COLO829 (cell line): Measurements from ENCODE around the gene SLC15A3.

Experiments used
- DNase-seq: peaks from one replicate; pipeline ENCODE4 v3.0.0; 2012; ENCODE audit warnings: low spot score

The SLC15A3 gene

DNA sequence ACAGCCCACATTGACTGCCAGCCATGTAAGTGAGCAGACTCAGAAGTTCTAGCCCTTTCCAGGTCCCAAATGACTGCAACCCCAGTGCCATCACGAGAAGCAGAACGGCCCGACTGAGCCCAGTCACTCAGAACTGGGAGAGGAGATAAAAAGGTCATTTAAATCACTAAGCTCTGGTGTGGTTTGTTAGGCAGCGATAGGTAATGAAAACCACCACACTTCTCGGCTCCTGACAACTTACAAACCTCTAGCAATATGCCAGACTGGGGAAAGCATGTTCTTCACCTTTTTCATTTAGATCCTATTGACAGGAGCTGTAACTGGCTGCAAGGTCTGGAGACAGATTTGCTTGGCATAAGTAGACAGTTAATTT lies 6.7 kb downstream of the SLC15A3 start:
- no peak for DNase-seq

DNA sequence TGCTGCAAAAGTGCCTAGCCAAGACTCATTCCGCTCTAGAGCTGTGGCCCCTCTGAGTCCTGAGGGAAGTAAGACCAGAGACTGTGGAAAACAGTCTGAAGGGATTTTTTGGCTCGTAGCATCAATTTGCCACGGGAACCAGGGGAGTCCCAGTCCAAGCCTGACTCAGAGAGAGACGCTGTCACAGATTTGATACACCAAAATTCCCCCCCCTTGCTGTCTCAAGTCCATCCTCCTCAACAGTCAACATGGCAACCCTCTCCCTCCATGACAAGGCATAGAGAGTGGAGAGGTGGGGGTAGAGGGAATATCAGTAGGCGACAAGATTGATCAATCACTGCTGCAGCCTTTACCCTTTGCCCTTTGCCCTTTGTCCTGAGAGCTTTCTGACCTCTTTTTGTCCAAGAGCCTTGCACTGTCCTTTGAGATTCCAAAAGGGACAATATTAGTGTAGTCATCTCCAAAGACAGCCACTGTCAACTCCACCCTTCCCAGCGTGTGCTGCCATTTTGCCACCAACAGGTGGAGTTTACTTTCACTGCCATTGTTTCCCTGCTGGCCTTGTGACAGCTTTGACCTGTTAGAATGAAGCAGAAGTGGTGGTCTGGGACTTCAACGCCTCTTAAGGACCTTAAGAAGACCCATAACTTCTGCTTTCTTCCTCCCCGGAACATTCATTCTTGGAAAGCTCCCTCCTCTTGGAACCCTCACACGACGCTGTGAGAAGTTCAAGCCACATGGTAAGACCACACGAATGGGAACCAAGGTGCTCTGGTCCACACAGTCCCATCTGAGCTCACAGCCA lies 7.3 kb downstream of the SLC15A3 start:
- DNase-seq = no peak

DNA sequence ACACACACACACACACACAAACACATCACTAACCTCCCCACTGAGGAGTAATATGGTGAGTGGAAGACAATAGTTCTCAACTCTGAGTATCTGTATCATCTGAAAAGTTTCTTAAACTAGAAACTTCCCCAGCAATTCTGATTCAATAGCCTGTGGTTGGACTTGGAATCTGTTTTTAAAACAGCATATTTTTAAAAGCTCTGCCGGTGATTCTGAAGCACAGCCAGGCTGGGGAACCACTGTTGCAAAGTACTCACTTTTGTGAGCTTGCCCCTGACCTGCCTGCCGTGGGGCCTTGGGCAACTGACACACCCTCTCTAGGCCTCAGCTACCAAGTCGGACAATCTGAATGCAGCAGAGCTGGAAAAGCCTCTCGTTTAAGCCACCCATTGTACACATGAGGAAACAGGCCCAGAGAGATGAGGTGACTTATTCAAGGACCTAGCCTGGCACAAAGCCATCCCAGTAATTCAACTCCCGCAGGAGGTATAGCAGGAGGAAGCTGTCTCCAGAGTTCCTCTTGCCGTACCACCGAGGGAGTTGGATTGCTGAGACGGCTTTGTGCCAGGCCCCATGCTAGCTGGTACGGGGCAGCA lies 8.9 kb downstream of the SLC15A3 start:
- no peak for DNase-seq

DNA sequence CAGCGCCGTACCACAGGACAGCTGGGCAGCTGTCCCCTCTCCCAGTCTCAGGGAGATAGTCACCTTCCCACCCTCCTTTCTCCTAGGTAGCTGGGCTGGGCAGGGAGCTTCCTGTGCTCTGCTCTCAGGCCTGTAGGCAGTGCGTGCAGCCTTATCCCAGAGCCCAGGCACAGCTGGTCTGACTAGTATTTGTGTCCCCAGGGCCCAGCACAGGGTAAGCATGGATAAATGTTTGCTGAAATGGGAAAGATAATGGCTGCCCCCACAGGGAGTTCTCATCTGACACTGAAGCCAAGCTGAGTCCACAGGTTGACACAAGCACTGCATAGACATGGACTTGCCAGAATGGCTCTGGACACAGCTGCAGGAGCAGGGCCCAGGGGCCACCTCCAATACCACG lies 9.8 kb downstream of the SLC15A3 start:
- DNase-seq = no peak

DNA sequence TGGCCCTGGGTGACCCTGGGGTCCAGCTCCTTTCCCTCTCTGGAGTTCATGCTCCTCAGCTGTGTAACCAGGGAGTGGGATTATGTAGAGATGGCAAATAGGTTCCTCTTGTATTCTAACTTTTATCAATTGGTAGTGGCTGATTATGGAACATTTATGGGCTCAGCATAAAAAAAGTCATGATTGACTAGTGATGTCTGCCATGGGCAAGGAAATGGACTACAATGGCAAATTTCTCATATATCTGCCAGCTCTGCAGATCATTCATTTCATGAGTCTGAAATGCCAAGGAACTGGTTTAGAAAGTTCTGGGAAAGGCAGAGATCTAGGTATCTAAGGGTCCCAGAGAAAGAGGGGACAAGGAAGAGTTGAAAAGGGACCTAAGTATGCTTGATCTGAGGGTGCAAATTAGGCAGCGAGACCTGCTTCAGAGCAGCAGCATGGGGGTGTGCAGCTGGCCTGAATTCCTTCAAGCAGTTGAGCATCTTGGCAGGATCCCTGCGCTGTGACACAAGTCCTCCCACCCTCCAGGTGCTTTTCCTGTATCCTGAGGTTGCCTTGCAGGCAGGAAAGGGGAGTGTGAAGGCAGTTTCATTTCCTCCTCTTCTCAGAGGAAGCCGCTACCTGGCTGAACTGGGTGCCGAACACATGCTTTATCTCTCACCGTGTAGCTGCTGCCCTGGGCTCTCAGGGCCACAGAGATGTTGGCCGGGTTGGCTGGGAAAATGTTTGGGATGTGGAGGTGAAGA lies 10.4 kb downstream of the SLC15A3 start:
- no peak for DNase-seq

DNA sequence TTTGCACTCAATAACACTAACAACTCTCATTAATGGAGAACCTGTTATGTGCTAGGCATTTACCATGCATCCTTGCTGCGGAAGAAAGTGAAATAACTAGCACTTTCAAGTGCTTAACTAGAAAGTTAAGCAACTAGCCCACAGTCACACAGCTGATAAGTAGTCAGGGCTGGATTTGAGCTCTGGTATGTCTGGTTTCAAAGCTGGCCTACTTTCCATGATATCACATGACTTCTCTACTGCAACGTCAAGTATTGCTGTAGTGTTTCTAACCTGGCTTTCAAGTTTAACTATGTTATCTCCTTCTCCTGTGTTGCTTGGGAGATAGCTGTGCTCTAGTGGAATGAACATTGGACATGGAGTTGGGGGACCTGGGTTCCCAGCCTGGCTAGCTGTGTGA lies 12.1 kb downstream of the SLC15A3 start:
- no peak for DNase-seq

DNA sequence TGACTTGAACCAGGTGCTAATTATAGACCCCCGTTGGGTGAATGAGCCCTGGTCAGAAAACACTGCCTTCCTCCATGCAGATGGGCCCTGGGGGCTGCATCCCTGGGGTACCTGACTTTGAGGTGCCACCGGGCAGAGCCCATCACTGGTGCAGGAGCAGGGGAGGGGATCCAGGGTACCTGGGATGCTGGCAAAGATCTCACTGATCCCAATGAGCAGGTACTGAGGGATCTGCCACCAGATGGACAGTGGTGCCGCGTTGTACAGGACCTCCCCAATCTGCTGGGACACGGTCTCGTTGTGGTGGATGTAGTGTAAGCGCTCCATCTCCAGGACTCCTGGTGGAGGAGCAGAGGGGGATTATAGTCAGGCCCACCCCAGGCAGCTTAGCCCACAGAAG lies 12.7 kb downstream of the SLC15A3 start:
- no peak for DNase-seq

DNA sequence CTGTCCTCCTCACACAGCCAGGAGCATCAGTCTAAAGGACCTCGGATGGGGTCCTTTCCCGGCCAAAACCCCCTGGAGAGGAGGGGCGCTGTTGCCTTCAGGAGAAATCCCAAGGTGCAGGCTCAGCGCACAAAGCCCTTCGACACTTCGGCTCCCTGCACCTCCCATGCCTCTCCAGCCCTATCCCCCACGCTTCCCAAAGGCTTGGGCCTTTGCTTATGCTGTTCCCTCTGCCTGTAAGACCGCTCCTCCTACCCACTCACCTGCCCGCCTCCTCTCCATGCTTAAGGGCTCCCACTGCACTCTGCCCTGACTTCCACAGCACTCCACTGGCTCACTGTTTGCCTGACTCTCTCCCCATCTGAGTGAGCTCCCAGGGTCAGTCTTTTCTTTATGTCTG lies 13.5 kb downstream of the SLC15A3 start:
- DNase-seq = no peak

DNA sequence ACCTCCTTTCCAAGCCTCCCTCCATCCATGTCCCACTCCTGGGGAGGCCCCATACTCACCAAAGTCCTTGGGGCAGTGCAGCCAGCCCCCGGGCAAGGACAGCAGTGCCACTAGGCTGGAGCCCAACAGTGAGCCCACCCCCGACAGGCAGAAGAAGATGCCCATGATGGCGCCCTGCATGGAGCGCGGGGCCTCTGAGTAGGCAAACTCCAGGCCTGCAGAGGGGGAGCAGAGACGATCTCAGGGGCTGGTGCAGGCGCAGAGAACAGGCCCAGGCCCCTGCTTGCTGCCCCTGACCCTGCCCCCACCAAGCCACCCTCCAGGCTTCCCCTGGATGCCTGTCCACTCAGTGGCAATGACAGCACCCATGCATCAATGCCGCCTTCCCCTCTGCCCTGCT lies 14.2 kb downstream of the SLC15A3 start:
- DNase-seq = no peak

DNA sequence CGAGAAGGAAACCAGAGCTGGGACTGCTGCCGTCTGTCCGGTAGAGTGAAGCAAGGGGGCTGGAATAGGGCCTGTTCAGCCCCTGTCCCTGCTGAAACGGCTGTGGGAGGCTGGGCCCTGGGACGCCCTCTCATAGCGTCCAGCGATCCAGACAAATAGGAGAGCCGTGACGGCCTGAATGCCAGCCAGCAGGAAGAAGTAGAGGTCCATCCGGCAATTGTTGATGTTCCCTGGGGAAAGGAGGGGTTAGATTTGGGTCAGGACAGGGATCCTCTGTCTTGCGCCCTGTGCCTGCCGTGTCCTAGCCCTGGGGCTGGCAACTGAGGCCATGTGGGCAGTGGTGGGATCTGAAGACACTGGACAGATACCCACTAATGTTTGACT lies 14.8 kb downstream of the SLC15A3 start:
- DNase-seq = no peak

DNA sequence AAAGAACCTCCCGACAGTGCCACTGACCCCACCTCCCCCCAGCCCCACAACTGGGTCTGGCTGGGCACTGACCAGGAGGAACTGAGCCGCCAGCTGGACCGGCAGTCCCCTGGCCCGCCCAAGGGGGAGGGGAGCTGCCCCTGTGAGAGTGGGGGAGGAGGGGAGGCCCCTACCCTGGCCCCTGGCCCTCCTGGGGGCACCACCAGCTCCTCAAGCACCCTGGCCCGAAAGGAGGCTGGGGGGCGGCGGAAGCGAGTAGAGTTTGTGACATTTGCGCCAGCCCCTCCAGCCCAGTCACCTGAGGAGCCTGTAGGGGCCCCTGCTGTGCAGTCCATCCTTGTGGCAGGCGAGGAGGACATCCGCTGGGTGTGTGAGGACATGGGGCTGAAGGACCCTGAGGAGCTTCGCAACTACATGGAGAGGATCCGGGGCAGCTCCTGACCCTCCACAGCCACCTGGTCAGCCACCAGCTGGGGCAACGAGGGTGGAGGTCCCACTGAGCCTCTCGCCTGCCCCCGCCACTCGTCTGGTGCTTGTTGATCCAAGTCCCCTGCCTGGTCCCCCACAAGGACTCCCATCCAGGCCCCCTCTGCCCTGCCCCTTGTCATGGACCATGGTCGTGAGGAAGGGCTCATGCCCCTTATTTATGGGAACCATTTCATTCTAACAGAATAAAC lies 15.4 kb downstream of the SLC15A3 start:
- no peak for DNase-seq

DNA sequence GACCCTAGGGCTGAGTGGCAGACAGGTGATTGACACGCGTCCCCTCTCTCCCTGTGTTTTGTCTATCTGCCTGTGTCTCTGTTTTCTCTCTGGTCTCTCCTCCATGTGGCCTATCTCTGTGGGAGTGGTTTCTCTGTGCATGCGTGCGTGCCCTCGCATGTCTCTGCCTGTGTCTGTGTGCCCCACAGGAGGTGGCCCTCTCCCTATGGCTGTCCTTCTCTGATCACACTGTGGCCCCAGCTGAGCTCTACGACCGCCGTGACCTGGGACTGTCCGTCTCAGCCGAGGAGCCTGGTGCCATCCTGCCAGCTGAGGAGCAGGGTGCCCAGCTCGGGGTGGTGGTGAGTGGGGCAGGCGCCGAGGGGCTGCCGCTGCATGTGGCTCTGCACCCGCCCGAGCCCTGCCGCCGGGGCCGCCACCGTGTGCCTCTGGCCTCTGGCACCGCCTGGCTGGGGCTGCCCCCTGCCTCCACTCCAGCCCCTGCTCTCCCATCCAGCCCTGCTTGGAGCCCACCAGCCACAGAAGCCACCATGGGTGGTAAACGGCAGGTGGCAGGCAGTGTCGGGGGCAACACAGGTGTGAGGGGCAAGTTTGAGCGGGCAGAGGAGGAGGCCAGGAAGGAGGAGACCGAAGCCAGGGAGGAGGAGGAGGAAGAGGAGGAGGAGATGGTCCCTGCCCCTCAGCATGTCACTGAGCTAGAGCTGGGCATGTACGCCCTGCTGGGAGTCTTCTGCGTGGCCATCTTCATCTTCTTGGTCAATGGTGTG lies 16.1 kb downstream of the SLC15A3 start:
- no peak for DNase-seq

DNA sequence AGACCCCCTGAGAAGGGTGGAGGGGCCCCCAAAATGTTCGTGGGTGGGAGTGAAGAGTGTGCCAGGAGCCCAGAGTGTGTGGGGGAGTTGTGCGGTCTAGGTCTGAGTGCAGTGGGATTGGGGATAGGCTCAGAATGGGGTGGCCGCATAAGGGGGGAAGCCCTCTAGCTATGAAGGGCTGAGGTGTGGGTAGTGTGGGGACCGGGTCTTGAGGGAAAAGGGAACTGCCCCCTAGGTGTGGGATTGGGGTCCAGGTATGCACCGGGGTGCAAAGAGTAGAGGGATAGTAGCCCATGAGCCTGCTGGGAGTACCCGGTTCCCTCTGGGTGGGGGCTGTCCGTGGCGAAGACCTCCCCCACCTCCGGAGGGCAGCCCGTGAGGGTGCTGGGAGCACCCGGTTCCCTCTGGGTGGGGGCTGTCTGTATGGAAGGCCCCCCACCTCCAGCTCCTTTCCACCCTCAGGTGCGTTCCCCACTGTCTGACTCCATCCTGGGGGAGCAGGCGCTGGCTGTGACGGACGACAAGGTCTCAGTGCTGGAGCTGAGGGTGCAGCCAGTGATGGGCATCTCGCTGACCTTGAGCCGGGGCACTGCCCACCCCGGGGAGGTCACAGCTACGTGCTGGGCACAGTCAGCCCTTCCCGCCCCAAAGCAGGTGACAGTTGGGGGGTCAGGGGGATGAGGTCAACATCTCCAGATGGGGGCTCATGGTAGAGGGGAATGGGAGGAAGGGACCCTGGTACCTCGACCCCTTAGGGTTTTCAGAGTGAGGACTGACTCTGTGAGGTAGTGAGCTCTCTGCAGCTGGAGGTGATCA lies 17.0 kb downstream of the SLC15A3 start:
- no peak for DNase-seq

DNA sequence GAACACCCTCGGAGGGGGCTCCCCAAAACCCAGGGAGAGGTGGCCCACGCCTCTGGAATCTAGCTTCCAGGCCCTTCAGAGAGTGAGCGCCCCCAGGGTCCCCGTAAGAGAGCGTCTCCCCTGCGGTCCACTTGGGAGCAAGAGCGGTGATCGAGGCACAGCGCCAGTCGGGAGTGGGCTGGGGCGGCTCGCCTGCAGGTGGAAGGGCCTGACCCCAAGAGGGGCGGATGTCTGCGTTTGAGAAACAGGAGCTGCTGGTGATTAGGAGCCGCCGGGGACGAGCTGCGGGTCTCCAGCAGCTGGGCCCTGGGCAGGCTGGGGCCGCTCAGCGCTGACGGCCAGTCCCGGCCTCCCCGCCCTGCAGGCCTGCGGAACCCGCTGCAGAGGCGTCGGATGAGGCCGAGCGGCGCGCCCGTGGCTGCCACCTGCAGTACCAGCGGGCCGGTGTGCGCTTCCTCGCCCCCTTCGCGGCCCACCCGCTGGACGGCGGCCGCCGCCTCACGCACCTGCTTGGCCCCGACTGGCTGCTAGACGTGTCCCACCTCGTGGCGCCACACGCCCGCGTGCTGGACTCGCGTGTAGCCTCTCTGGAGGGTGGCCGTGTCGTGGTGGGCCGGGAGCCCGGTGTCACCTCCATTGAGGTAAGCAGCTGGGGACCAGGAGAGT lies 17.7 kb downstream of the SLC15A3 start:
- DNase-seq = no peak

DNA sequence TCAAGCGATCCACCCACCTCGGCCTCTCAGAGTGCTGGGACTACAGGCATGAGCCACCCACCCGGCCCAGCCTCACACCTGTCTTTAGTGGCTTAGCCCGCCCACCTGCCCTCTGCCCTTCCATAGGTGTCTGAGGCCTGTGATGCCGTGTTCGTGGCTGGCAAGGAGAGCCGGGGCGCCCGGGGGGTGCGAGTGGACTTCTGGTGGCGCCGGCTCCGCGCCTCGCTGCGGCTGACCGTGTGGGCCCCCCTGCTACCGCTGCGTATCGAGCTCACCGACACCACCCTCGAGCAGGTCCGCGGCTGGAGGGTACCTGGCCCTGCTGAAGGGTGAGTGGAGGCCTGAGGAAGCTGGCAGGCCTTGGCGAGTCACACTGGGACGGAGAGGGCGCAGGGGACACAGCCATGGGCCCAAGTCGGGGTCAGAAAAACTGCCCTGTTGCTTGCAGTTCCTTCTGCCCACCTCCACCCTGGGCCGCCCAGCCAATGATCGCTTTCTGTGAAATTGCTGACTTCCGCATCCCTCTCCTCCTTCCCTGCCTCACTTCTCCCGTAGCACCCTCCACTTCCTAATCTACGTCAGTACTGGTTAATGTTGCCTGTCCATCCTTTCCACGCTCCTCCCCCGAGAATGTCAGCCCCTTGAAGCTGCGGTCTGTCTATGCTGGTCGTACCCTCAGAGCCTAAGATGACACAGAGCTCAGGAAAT lies 18.4 kb downstream of the SLC15A3 start:
- no peak for DNase-seq

DNA sequence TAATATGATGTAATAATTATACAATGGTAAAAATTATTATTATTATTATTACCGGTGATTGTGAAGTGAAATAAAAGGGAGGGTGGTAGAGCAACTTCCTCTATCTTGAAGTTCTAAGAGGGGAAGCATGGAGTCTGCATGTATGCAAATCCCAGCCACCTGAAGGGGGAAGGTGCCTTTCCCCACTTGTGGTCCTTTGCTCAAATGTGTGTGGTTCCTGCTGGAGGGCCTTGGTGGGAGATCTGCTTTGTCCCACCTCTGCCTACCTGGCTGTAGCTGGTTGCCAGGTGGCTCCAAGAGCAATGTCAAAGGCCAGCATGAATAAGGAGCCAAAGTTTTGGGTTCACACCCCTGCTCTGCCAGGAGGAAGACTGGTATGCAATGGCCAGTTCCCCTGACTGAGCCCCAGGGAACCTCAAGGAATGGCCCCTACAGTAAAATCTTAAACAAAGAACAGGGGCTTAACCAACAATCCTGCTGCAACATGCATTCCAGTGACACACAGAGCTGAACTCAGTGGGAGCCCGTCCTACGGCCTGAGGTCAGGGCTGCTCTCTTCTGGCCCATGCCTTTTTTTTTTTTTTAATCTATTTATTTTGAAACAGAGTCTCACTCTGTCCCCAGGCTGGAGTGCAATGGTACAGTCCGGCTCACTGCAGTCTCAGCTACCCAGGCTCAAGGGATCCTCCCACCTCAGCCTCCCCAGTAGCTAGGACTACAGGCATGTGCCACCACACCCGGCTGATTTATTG lies 19.2 kb downstream of the SLC15A3 start:
- DNase-seq = no peak

DNA sequence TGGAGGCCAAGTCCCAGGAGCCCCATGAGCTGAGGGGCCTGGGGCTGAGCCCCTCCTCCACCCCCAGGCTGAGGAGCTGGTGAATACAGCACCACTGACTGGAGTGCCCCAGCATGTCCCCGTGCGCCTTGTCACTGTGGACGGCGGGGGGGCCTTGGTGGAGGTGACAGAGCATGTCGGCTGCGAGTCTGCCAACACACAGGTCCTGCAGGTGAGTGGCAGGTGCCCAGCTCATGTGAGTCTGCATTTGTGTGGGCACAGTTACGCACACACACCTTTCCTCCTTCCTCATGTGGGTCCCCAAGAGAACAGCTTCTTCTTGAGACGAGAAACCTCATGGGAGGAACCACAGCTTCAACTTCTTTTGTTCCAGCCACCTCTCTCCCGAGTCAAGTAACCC lies 20.1 kb downstream of the SLC15A3 start:
- no peak for DNase-seq

DNA sequence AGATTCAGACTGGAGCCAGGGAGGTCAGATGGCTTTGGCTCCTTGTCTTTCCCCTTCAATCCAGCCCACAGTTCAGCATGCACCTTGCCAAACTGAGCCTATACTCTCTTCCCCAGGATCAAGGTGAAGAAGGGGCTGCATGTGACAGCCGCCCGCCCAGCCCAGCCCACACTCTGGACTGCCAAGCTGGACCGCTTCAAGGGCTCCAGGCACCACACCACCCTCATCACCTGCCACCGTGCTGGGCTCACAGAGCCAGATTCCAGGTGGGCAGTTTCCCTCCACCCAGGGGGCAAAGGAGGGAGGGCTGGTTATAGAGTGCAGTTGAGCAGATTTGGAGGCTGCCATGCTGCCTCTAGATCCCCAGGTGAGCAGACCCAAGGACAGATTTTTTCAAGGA lies 21.6 kb downstream of the SLC15A3 start:
- DNase-seq = no peak

DNA sequence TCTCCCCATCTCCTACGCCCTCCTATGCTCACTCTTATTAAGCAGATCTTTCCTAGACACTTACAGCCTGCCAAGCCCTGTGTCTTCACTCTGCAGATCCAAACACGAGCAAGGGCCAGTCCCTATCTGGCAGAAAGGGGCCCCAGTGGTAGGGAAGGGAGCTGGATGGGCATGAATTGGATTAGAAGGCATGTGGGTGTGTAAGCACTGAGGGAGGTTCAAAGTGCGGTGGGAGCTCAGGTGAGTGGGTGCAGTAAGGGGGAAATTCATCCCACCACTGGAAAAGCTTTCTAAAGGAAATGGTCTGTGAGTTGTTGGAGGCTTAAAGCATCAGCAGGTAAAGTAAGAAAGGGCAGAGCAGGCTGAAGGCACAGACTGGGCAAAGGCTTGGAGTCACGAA lies 22.2 kb downstream of the SLC15A3 start:
- no peak for DNase-seq
